Heart left ventricle (tissue), 16 donors: Measurements from ENCODE around the gene ADIRF. TPM values are rescaled to one million over a fixed set of nuclear protein-coding genes. Genes with fewer than 3 reads are reported as not detected.
"Not testable (repeated sequence)": the region's sequence is repeated elsewhere in the genome, so short reads cannot be mapped to it uniquely, and the experiment has no call there.

Source experiments
- ATAC-seq, 4 donors: fragments of 200-7000 bp; cut with Tn5 transposase; one replicate each; pipeline ENCODE4 v1.9.1; 2020 to 2022; ENCODE audit warnings: moderate library complexity in 4 of 4, mild to moderate bottlenecking in 3 of 4, moderate number of reproducible peaks in 1 of 4
- DNase-seq, 5 donors: peaks; one replicate each; pipeline ENCODE4 v3.0.0-alpha.2; 2020
- H3K27ac ChIP-seq, 12 donors: fragments of 200-600 bp; sonication (generic) in 4 of 12; one replicate each; pipeline versions ENCODE4 v1.5.0 to v1.8.0; 2016 to 2022; ENCODE audit warnings: mild to moderate bottlenecking in 2 of 12
- H3K27me3 ChIP-seq, 9 donors: fragments of 200-600 bp; sonication (generic) in 2 of 9; one replicate each; pipeline versions ENCODE4 v1.5.1 to v1.8.0; 2016 to 2022; ENCODE audit warnings: mild to moderate bottlenecking in 3 of 9
- H3K36me3 ChIP-seq, 9 donors: fragments of 200-600 bp; sonication (generic) in 2 of 9; one replicate each; pipeline versions ENCODE4 v1.5.0 to v1.8.0; 2018 to 2022; ENCODE audit warnings: mild to moderate bottlenecking in 2 of 9
- H3K4me1 ChIP-seq, 12 donors: fragments of 200-600 bp; sonication (generic) in 4 of 12; one replicate each; pipeline versions ENCODE4 v1.5.0 to v1.8.0; 2016 to 2022; ENCODE audit warnings: mild to moderate bottlenecking in 3 of 12
- H3K4me3 ChIP-seq, 12 donors: fragments of 200-600 bp; sonication (generic) in 4 of 12; one replicate each; pipeline versions ENCODE4 v1.5.0 to v1.8.0; 2017 to 2022; ENCODE audit warnings: mild to moderate bottlenecking in 9 of 12, moderate library complexity in 4 of 12
- H3K9me3 ChIP-seq, 12 donors: fragments of 200-600 bp; sonication (generic) in 4 of 12; one replicate each; pipeline versions ENCODE4 v1.5.0 to v1.8.0; 2016 to 2022; ENCODE audit warnings: mild to moderate bottlenecking in 1 of 12
- CTCF ChIP-seq, 12 donors: fragments of 200-600 bp; sonication (generic) in 4 of 12; IDR thresholded peaks; one replicate each; pipeline versions ENCODE4 v1.5.0 to v1.8.0; 2018 to 2022; ENCODE audit warnings: antibody characterized with exemption in 12 of 12, mild to moderate bottlenecking in 5 of 12
- POLR2A ChIP-seq, 2 donors: fragments of 450-650 bp; IDR thresholded peaks; one replicate each; pipeline ENCODE4 v1.6.1; 2017; ENCODE audit warnings: antibody characterized with exemption in 2 of 2, mild to moderate bottlenecking in 2 of 2, moderate library complexity in 2 of 2
- WGBS, 4 donors: extraction: QIAGEN DNeasy Blood & Tissue Kit in 2 of 4; methylation state at CpG; one replicate each; pipeline versions ENCODE4 v1.1.5 to v1.1.7; 2013 to 2018; 5-methylcytosine and 5-hydroxymethylcytosine counted together
- intact Hi-C, 10 donors: fragments of 100-400 bp; cut with DNase I; formaldehyde crosslinking; loops; one replicate each; pipeline versions ENCODE4 v1.11.1 to v1.14.2; 2022
- polyA plus RNA-seq, 2 donors: library from polyadenylated mRNA; stranded (reverse); fragments of 200-250 nt; gene quantifications; one replicate each; pipeline ENCODE4 v1.2.3, GENCODE V29; 2013
- total RNA-seq, 9 donors: library from RNA; depleted of rRNA in 2 of 9; stranded (reverse); fragments of >200 nt in 2 of 9; fragmentation: NEBNext Ultra II Directional in 3 of 9; extraction: Animal tissue kit (Norgen Biotek cat#: 25700) in 3 of 9; gene quantifications; one replicate each; pipeline versions ENCODE4 v1.1.0 to v1.2.4, GENCODE V29; 2016 to 2023
- donor health status: ischemic (EF 13 %, LVEDD 7.1; RV severe dilation, severe dysfunction).
- donor health status: healthy with polysubstance abuse.
- donor health status: DM: no; HTN: yes; CAD: no.
- donor health status: DM: no; HTN: no; CAD: no.
- donor health status: ischemic (EF 25% LVEDD 6.9; RV normal size, moderate dysfunction).
- donor health status: ischemic (EF 25% LVEDD 5.7; RV mildly dilated, moderate dysfunction).
- donor health status: healthy.
- donor health status: DM: yes; HTN: yes; CAD: no.
- donor health status: ischemic (EF 35%, LVEDD 5.7; RV mildly dilated, moderate dysfunction).
- donor health status: nonischemic (EF 11% LVEDD 7.7; RV severe dilation, severe dysfunction).
- donor health status: DM: yes; HTN: yes; CAD: no.
- donor health status: PGD.
- donor health status: ischemic (EF 29% LVEDD 5.4; RV normal size, mild dysfunction).
- donor health status: nonischemic (EF 23%, LVEDD 6.1; RV moderate dilation, normal function).

The ADIRF gene
- total and polyA plus RNA-seq, 11 donors: 21.2 to 189 (median 41.1) TPM

- Histone ChIP-seq H3K36me3 (peaks cover 0 to 12% (median 0%) of the 10 kb centered on the region in 9 donors), H3K4me1 (peaks cover 2 to 78% (median 31%) of the 10 kb centered on the region in 12 donors), H3K27ac (peak overlapping the region in 2 of 12 donors; percentile 15 to 21), H3K27me3 (no peaks in the 10 kb centered on the region), H3K9me3 (peaks cover 0 to 19% (median 1%) of the 10 kb centered on the region in 12 donors), H3K4me3 (no peak overlapping the region)
- ATAC-seq (no peak), DNase-seq (peak in 1 of 5 donors; percentile 19)
- no peak for TF ChIP-seq POLR2A (IDR thresholded peaks at IDR 0.05)
- no peak for TF ChIP-seq CTCF (IDR thresholded peaks at IDR 0.05)
- intact Hi-C loops: no loop called here
These were observed 17.0 kb upstream of the ADIRF start for GRCh38 chr10:86951184-86951761.

DNA sequence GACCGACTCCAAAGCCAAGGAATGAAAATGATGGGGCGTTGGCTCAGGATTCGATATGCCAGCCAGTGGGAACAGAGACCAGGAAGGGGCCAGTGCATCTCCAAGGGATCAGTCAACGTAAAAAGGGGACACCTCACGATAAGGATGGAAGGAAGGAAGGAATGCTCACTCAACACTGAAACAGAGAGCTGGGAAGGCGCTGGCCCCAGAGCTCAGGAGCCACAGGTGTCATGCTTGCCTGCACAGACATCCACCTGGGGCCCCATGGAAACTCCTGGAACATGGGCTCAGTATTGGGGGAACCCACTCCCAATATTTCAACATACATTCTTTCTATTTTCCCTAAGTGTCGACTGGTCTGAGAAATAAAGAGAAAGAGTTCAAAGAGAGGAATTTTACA, 16.2 kb upstream of the ADIRF start:
- intact Hi-C loops: no loop called here
- no peaks in the 10 kb centered on the region for H3K27me3 ChIP-seq
- DNase-seq (peak in 1 of 5 donors; percentile 4), ATAC-seq (no peak)
- peaks cover 0 to 5% (median 0%) of the 10 kb centered on the region in 9 donors for H3K36me3 ChIP-seq
- peaks cover 0 to 19% (median 1%) of the 10 kb centered on the region in 12 donors for H3K9me3 ChIP-seq
- 83 to 89% (median 87%) methylated on average over 7 of the region's 7 CpGs for WGBS, 4 donors
- no peak overlapping the region for H3K4me3 ChIP-seq
- no peak for TF ChIP-seq CTCF (IDR thresholded peaks at IDR 0.05)
- no peak for TF ChIP-seq POLR2A (IDR thresholded peaks at IDR 0.05)
- peaks cover 2 to 72% (median 26%) of the 10 kb centered on the region in 12 donors for H3K4me1 ChIP-seq
- H3K27ac ChIP-seq: peak overlapping the region in 2 of 12 donors; percentile 29 to 88

GRCh38 chr10:86952697-86953096, 15.6 kb upstream of the ADIRF start:
- peak overlapping the region in 1 of 12 donors; percentile 60 for H3K4me3 ChIP-seq
- 92 to 95% (median 93%) methylated on average over 10 of the region's 10 CpGs for WGBS, 4 donors
- peaks cover 0 to 19% (median 1%) of the 10 kb centered on the region in 12 donors for H3K9me3 ChIP-seq
- peak in 1 of 5 donors; percentile 10 for DNase-seq
- intact Hi-C loops, H3K27me3 ChIP-seq, ATAC-seq, H3K36me3 ChIP-seq: not testable (repeated sequence)
- H3K4me1 ChIP-seq: peaks cover 2 to 71% (median 27%) of the 10 kb centered on the region in 12 donors
- peak overlapping the region in 7 of 12 donors; percentile 29 to 94 (median 91) for H3K27ac ChIP-seq

- ATAC-seq: peak; percentile 71 to 81 (median 80)
- Histone ChIP-seq H3K4me1 (peaks cover 2 to 74% (median 38%) of the 10 kb centered on the region in 12 donors), H3K9me3 (peaks cover 0 to 19% (median 1%) of the 10 kb centered on the region in 12 donors), H3K4me3 (peak overlapping the region in 11 of 12 donors; percentile 9 to 66 (median 58)), H3K36me3 (peaks cover 0 to 4% (median 0%) of the 10 kb centered on the region in 9 donors), H3K27me3 (no peaks in the 10 kb centered on the region), H3K27ac (peak overlapping the region; percentile 68 to 98 (median 90))
- WGBS, 4 donors: 37 to 57% (median 47%) methylated on average over 14 to 15 of the region's 15 CpGs
- no peak for TF ChIP-seq POLR2A (IDR thresholded peaks at IDR 0.05)
- TF ChIP-seq CTCF (IDR thresholded peaks at IDR 0.05): no peak
- intact Hi-C loops: no loop called here
- peak in 4 of 5 donors; percentile 82 to 86 (median 86) for DNase-seq
These were observed 14.3 kb upstream of the ADIRF start for GRCh38 chr10:86953747-86954680.
